Neutrophil (primary cell): ENCODE data around the gene PON3.

ENCODE experiments used
- H3K27ac ChIP-seq: fragments of 200-600 bp; sonication (generic); 2 replicates; pipeline ENCODE4 v1.5.1; 2016; ENCODE audit warnings: mild to moderate bottlenecking, moderate library complexity
- H3K27me3 ChIP-seq: fragments of 200-600 bp; sonication (generic); 2 replicates; pipeline ENCODE4 v1.6.0; 2016; ENCODE audit warnings: mild to moderate bottlenecking
- H3K36me3 ChIP-seq: fragments of 200-600 bp; sonication (generic); 2 replicates; pipeline ENCODE4 v1.5.1; 2017
- H3K4me1 ChIP-seq, 2 experiments: fragments of 200-600 bp in 1 of 2; sonication (generic) in 1 of 2; 1 replicate in 1 of 2; 2 replicates in 1 of 2; pipeline versions ENCODE4 v1.5.1 to v1.6.1; 2013 to 2016; ENCODE audit warnings: low read depth in 1 of 2, low read length in 1 of 2, mild to moderate bottlenecking in 1 of 2, moderate library complexity in 1 of 2; ENCODE audit not compliant: control insufficient read depth in 1 of 2, insufficient read depth in 1 of 2
- H3K4me3 ChIP-seq, 2 experiments: fragments of 200-600 bp in 1 of 2; sonication (generic) in 1 of 2; 1 replicate in 1 of 2; 2 replicates in 1 of 2; pipeline ENCODE4 v1.5.1; 2013 to 2016; ENCODE audit warnings: low read depth in 1 of 2, low read length in 1 of 2, mild to moderate bottlenecking in 1 of 2, moderate library complexity in 1 of 2
- H3K9me3 ChIP-seq: fragments of 200-600 bp; sonication (generic); 2 replicates; pipeline ENCODE4 v1.5.1; 2016
- TF ChIP-seq, protein P1 (sequence below): fragments of 200-600 bp; sonication (generic); IDR thresholded peaks from 2 replicates; pipeline ENCODE4 v1.5.1; 2016; ENCODE audit warnings: antibody characterized with exemption

PON3 gene

DNA sequence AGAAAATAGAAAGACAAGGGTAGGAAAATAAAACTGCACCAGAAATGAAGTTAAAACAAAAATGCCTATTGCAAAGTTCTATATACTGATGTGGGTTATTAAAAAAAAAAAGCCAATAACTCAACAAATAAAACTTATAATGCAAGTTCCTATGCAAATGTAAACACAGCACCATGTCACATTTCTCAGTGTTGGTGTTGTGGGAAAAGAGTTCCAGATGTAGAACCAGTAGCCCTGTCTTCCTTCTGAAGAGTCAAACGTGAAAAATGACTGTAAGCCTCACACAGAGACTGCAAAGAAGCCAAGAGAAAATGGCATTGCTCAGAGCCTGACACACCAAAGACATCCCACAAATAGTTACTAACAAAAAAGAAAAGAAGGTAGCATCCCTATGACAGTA lies 28.5 kb upstream of the PON3 start:
- H3K27ac ChIP-seq = no peak overlapping the region
- no peaks in the 10 kb centered on the region for H3K36me3 ChIP-seq
- H3K27me3 ChIP-seq = no peaks in the 10 kb centered on the region
- no peaks in the 10 kb centered on the region for H3K9me3 ChIP-seq
- no peak overlapping the region for H3K4me3 ChIP-seq
- H3K4me1 ChIP-seq = no peaks in the 10 kb centered on the region
- TF ChIP-seq, protein P1, sequence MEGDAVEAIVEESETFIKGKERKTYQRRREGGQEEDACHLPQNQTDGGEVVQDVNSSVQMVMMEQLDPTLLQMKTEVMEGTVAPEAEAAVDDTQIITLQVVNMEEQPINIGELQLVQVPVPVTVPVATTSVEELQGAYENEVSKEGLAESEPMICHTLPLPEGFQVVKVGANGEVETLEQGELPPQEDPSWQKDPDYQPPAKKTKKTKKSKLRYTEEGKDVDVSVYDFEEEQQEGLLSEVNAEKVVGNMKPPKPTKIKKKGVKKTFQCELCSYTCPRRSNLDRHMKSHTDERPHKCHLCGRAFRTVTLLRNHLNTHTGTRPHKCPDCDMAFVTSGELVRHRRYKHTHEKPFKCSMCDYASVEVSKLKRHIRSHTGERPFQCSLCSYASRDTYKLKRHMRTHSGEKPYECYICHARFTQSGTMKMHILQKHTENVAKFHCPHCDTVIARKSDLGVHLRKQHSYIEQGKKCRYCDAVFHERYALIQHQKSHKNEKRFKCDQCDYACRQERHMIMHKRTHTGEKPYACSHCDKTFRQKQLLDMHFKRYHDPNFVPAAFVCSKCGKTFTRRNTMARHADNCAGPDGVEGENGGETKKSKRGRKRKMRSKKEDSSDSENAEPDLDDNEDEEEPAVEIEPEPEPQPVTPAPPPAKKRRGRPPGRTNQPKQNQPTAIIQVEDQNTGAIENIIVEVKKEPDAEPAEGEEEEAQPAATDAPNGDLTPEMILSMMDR = no peak

DNA sequence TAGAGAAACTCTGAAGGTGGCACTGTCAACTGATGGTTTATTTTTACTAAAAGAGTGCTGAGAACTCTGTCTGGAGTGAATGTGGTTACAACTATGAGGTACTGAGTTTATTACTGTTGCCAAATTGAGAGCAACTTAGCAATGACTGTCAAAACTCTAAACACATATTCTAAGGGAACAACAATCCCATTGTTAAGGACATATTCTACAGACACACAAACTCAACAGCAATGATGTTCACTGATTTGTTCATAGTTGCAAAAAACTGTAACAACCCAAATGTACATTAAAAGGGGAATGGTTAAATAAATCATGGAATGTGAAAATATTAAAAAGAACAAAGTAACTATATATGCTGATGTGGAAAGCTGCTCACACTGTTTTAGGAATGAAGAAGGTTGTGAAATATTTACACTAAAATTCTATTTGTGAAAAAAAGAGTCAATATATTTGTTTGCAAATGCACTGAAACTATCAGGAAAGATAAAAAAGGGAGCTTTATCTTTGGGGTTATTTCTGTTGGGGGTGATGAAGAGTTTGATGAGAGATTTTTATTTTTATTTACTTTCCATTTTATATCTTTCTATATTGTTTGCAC lies 25.8 kb upstream of the PON3 start:
- Histone ChIP-seq H3K4me3 (no peak overlapping the region), H3K9me3 (no peaks in the 10 kb centered on the region), H3K4me1 (no peaks in the 10 kb centered on the region), H3K36me3 (no peaks in the 10 kb centered on the region), H3K27ac (no peak overlapping the region), H3K27me3 (no peaks in the 10 kb centered on the region)
- TF ChIP-seq, protein P1 = no peak

DNA sequence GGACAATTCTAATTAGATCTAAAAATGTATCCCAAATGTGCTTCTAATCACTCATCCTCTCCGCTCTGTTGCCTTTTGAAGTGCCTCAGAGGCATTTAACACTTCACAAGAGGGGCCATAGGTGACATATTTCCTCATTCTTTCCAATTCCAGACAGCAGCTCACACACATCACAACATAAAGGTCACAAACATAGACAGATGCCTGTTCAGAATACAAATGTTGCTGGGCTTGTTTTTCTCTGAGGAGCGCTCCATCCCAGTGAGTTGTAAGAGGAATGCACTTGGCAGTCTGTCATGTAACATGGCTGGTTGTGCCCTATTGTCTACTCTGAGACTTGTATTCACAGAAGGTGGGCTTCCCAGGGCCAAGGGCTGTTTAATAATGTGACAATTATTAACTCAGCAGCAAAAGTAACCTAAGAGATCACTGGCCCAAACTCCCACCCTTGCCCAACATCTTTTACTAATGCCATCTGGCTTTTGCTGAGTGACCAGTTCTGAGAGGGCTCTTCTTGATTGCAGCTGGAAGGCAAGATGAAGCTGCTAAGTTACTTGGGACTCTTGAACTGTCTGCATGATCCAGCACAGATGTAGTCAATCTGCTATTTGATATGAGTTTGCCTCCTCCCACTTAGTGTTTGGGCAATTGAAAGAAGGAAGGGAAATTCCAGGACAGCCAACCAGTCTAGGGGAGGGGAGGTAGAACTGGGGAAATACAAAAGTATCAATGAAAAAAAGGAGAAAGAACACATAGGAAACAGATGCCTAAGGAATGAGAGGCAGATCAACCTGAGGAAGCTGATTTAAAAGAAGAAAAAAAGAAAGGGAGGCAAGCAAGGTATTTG lies 25.0 kb upstream of the PON3 start:
- no peaks in the 10 kb centered on the region for H3K27me3 ChIP-seq
- H3K4me1 ChIP-seq = no peaks in the 10 kb centered on the region
- H3K27ac ChIP-seq = no peak overlapping the region
- no peak overlapping the region for H3K4me3 ChIP-seq
- TF ChIP-seq, protein P1 = no peak
- H3K9me3 ChIP-seq = no peaks in the 10 kb centered on the region
- H3K36me3 ChIP-seq = no peaks in the 10 kb centered on the region

DNA sequence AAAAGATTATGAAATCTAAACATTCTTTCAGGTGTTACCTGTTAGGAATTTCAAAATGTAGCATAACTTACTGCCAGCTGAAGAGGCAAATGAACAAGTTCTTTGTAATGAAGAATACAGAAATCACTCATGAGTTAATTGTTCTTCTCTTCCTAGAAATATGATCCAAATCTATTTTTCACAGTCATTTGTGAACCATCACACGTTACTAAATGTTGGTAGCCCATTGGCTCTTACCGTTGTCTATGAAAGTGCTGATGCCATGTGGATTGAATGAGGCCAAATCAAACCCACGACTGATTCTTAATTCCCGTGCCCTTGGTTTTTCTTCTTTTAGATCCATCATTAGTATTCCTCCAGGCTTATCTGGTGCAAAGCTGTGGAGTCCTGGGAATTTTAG lies 15.9 kb upstream of the PON3 start:
- H3K36me3 ChIP-seq = no peaks in the 10 kb centered on the region
- H3K27me3 ChIP-seq = no peaks in the 10 kb centered on the region
- no peak overlapping the region for H3K4me3 ChIP-seq

DNA sequence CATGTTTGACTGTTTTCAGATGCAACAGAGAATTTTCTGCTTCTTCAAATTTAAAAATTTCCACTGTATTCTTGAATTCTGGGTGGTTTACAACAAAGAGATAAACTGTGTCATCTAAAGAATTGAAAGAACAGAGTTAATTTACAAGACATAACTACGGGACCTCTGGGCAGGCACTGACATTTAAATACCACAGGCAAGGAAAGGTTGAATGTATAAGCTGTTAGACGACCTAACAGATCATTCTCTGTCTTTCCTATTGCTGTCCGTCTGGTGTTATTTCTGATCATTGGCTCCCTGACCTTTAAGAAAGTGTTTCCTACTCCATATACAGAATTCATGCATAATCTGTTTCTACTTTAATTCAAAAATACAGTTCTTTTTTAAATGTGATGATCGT lies 15.5 kb upstream of the PON3 start:
- Histone ChIP-seq H3K36me3 (no peaks in the 10 kb centered on the region), H3K4me1 (no peaks in the 10 kb centered on the region)
- TF ChIP-seq, protein P1 = no peak

More for the DNA sequence above, 15.9 kb upstream of the PON3 start:
- H3K27ac ChIP-seq = no peak overlapping the region
- H3K9me3 ChIP-seq = no peaks in the 10 kb centered on the region
- H3K4me1 ChIP-seq = no peaks in the 10 kb centered on the region
- TF ChIP-seq, protein P1 = no peak

More for the DNA sequence above, 15.5 kb upstream of the PON3 start:
- no peaks in the 10 kb centered on the region for H3K27me3 ChIP-seq
- no peak overlapping the region for H3K27ac ChIP-seq
- H3K4me3 ChIP-seq = no peak overlapping the region
- H3K9me3 ChIP-seq = no peaks in the 10 kb centered on the region
